ENCODE data around the gene MAP7D1.

GRCh38 chr1:36154335-36154734, 1.6 kb upstream of the MAP7D1 start:
- TF ChIP-seq CTCF (IDR thresholded peaks at IDR 0.05) = no peak
- no peak for TF ChIP-seq POLR2A (IDR thresholded peaks at IDR 0.05)
- no peak for TF ChIP-seq POLR2AphosphoS5 (IDR thresholded peaks at IDR 0.05)
- no peak for TF ChIP-seq EP300 (IDR thresholded peaks at IDR 0.05; ENCODE audit: low read depth)

Measured in transverse colon (tissue), 4 donors.